Fibroblast of the aortic adventitia (primary cell): ENCODE measurements around the gene SNX11. TPM values are rescaled to one million over a fixed set of nuclear protein-coding genes. Genes with fewer than 3 reads are reported as not detected.
"Not testable (repeated sequence)": the region's sequence is repeated elsewhere in the genome, so short reads cannot be mapped to it uniquely, and the experiment has no call there.

ENCODE experiments used
- DNase-seq: peaks from one replicate; pipeline ENCODE4 v3.0.0-alpha.2; 2010; ENCODE audit warnings: low read depth
- H3K4me3 ChIP-seq: 2 replicates; pipeline ENCODE4 v1.5.1; 2011; ENCODE audit warnings: low read depth, mild to moderate bottlenecking, control low read depth, low read length, moderate library complexity
- CTCF ChIP-seq: IDR thresholded peaks from 2 replicates; pipeline ENCODE4 v1.5.1; 2011; ENCODE audit warnings: mild to moderate bottlenecking, low read length, control low read depth, inconsistent platforms; ENCODE audit not compliant: insufficient read depth
- total RNA-seq: library from RNA; depleted of rRNA; stranded (reverse); fragments of >200 nt; gene quantifications from 2 replicates; pipeline ENCODE4 v1.2.3, GENCODE V29; 2012; ENCODE audit warnings: low replicate concordance

The SNX11 gene
- total RNA-seq, 1 donor: 11.5 TPM

DNA sequence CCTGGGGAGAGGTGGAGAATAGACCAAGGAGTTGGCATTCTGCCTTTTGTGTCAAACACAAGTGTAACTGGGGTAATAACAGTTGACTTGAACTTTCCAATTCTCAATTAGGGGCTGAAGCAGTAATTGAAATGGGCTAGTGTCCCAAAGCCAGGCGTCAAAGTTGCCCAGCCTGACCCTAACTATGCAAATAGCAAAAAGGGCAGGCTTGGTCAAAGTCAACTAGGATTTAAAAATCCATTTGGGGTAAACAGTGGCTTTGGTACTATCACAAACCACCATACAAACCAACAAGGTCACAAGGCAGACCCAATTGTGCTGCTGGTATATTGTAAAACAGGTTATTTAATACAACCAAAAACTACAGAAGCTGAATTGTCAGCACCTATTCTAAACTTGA lies 41.4 kb upstream of the SNX11 start:
- no peak for DNase-seq
- no peak overlapping the region for H3K4me3 ChIP-seq
- no peak for TF ChIP-seq CTCF

DNA sequence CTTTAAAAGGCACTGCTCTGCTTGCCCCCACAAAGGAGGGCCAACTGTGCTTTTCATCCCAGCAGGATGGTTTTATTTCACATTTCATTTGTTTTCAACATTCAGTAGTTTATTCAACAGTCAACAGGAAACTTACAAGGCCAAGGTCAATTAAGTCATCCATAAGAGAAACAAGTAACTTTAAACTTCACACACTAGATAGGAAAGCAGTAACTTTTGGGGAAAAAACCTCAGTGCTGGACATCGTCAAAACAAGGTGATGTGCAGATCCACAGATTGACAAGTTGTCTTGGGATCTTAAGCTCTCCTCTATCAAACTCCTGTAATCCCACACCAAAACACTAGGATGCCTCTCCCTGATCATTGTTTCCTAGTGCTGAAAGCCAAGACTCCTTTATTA lies 40.9 kb upstream of the SNX11 start:
- TF ChIP-seq CTCF: no peak
- DNase-seq: no peak
- no peak overlapping the region for H3K4me3 ChIP-seq

DNA sequence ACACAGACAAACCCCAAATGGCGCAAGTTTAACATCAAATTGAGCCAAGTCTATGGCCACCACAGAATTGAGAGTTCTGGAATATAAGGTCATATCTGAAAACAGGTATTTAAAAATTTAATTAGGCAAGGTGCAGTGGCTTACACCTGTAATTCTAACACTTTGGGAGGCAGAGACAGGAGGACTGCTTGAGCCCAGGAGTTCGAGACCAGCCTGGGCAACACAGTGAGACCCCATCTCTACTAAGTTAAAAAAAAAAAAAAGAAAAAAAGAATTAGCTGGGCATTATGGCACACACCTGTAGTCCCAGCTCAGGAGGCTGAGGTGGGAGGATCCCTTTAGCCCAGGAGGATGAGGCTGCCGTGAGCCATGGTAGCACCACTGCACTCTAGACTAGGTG lies 40.3 kb upstream of the SNX11 start:
- TF ChIP-seq CTCF: no peak

DNA sequence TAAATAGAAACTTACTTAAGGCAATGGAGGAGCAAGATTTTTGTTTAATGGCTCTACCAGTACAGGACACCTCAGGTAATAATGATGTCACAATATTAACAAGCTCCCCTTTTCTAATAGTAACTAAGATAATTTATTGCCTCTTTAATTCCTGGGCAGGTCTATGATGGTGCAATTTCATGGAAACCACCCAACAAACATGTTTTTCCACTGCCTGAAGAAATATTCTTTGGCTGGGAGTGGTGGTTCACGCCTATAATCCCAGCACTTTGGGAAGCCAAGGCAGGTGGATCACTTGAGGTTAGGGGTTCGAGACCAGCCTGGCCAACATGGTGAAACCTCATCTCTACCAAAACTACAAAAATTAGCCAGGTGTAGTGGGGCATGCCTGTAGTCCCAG lies 39.8 kb upstream of the SNX11 start:
- DNase-seq: peak; percentile 61
- H3K4me3 ChIP-seq: not testable (repeated sequence)

More for the DNA sequence above, 40.3 kb upstream of the SNX11 start:
- H3K4me3 ChIP-seq: no peak overlapping the region
- DNase-seq: no peak

- peak; percentile 59 for DNase-seq
- no peak overlapping the region for H3K4me3 ChIP-seq
- TF ChIP-seq CTCF: peak; percentile 57
Measured at GRCh38 chr17:48068491-48068961, 39.0 kb upstream of the SNX11 start.

- no peak overlapping the region for H3K4me3 ChIP-seq
- no peak for TF ChIP-seq CTCF
- no peak for DNase-seq
Measured at GRCh38 chr17:48070195-48070594, 37.4 kb upstream of the SNX11 start.

GRCh38 chr17:48071654-48072053 lies 35.9 kb upstream of the SNX11 start:
- TF ChIP-seq CTCF: no peak
- peak; percentile 83 for DNase-seq
- no peak overlapping the region for H3K4me3 ChIP-seq

DNA sequence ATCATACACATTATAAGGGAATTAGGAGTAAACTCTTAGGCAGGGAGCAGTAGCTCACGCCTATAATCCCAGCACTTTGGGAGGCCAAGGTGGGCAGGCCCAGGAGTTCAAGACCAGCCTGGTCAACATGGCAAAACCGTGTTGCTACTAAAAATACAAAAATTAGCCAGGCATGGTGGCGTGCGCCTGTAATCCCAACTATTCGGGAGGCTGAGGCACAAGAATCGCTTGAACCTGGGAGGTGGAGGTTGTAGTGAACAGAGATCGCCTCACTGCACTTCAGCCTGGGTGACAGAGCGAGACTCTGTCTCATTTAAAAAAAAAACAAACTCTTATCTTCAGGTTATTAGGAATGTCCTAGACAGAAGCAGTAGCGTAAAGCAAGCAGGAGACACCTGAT lies 34.8 kb upstream of the SNX11 start:
- not testable (repeated sequence) for H3K4me3 ChIP-seq, DNase-seq

GRCh38 chr17:48073566-48074094 lies 33.9 kb upstream of the SNX11 start:
- not testable (repeated sequence) for H3K4me3 ChIP-seq
- DNase-seq: peak; percentile 57
